GM12878 (cell line): ENCODE measurements around the gene ALDH3B2. TPM values are rescaled to one million over a fixed set of nuclear protein-coding genes. Genes with fewer than 3 reads are reported as not detected.

Experiments used
- ATF2 ChIP-seq: IDR thresholded peaks from 2 replicates; pipeline ENCODE4 v1.6.1; 2012; ENCODE audit warnings: low read length, inconsistent platforms
- CBX3 ChIP-seq: fragments of 200-600 bp; sonication (generic); IDR thresholded peaks from 2 replicates; pipeline ENCODE4 v1.6.1; 2016; ENCODE audit warnings: low read depth, borderline replicate concordance
- CEBPZ ChIP-seq: fragments of 150-350 bp; IDR thresholded peaks from 2 replicates; pipeline ENCODE4 v1.6.1; 2016; ENCODE audit warnings: low read depth, low read length
- FOS ChIP-seq: IDR thresholded peaks from 3 replicates; pipeline ENCODE4 v1.6.1; 2011; ENCODE audit warnings: borderline replicate concordance; ENCODE audit not compliant: insufficient read length; ENCODE audit errors: extremely low read depth
- GATAD2B ChIP-seq: fragments of 450-650 bp; conservative IDR thresholded peaks from 2 replicates; pipeline ENCODE4 v1.6.1; 2017; ENCODE audit warnings: low read depth, mild to moderate bottlenecking, moderate library complexity
- HDAC6 ChIP-seq: fragments of 200-600 bp; sonication (generic); IDR thresholded peaks from one replicate; pipeline ENCODE4 v1.8.0; 2017; ENCODE audit warnings: antibody characterized with exemption; ENCODE audit not compliant: unreplicated experiment
- HDGF ChIP-seq: fragments of 450-650 bp; IDR thresholded peaks from 2 replicates; pipeline ENCODE4 v1.6.1; 2016; ENCODE audit warnings: antibody characterized with exemption
- MYB ChIP-seq: fragments of 150-350 bp; IDR thresholded peaks from 2 replicates; pipeline ENCODE4 v1.6.1; 2014; ENCODE audit warnings: mild to moderate bottlenecking, low read depth, low read length, borderline replicate concordance
- NFYA ChIP-seq: IDR thresholded peaks from 2 replicates; pipeline ENCODE4 v1.6.1; 2011; ENCODE audit warnings: low read depth, mild to moderate bottlenecking, low read length, improper control_type of control experiment, borderline replicate concordance
- NR2C1 ChIP-seq: fragments of 450-650 bp; IDR thresholded peaks from 2 replicates; pipeline ENCODE4 v1.6.1; 2017; ENCODE audit warnings: antibody characterized with exemption, mild to moderate bottlenecking, moderate library complexity
- POLR2A ChIP-seq: IDR thresholded peaks from 2 replicates; pipeline ENCODE4 v1.6.1; 2011; ENCODE audit warnings: low read depth, mild to moderate bottlenecking, low read length
- PRDM15 ChIP-seq: fragments of 450-650 bp; formaldehyde crosslinking; IDR thresholded peaks from 2 replicates; pipeline ENCODE4 v1.4.0; 2020; ENCODE audit warnings: mild to moderate bottlenecking, moderate library complexity
- RELA ChIP-seq: fragments of 450-650 bp; IDR thresholded peaks from 2 replicates; pipeline ENCODE4 v1.8.0; 2014; ENCODE audit warnings: borderline replicate concordance; ENCODE audit not compliant: partially characterized antibody
- SP1 ChIP-seq: IDR thresholded peaks from one replicate; pipeline ENCODE4 v1.6.1; 2011; ENCODE audit warnings: low read depth, low read length
- SREBF1 ChIP-seq: IDR thresholded peaks from 2 replicates; pipeline ENCODE4 v1.6.1; 2012; ENCODE audit warnings: mild to moderate bottlenecking, low read length
- TAF1 ChIP-seq: IDR thresholded peaks from 2 replicates; pipeline ENCODE4 v1.6.1; 2011; ENCODE audit warnings: mild to moderate bottlenecking, low read depth, low read length, borderline replicate concordance
- TCF3 ChIP-seq: IDR thresholded peaks from 2 replicates; pipeline ENCODE4 v1.6.1; 2012; ENCODE audit warnings: low read depth, mild to moderate bottlenecking, low read length, borderline replicate concordance; ENCODE audit not compliant: insufficient read depth
- YBX1 ChIP-seq: fragments of 450-650 bp; IDR thresholded peaks from 2 replicates; pipeline ENCODE4 v1.6.1; 2016; ENCODE audit warnings: antibody characterized with exemption
- YY1 ChIP-seq: IDR thresholded peaks from 2 replicates; pipeline ENCODE4 v1.6.1; 2011; ENCODE audit warnings: low read depth, mild to moderate bottlenecking, low read length
- ZBTB33 ChIP-seq: fragments of 450-650 bp; IDR thresholded peaks from 2 replicates; pipeline ENCODE4 v1.6.1; 2017; ENCODE audit warnings: mild to moderate bottlenecking
- polyA plus RNA-seq, 11 experiments: library from polyadenylated mRNA; depleted of rRNA in 4 of 11; unstranded in 6 of 11; stranded (reverse) in 5 of 11; fragments of >200 nt; fragmentation: Nextera tagmentation in 4 of 11; fragmentation: Illumina TruSeq in 1 of 11; extraction: Ambion mirVana in 4 of 11; extraction: Trizol in 1 of 11; gene quantifications; 1 replicate in 1 of 11; 2 replicates in 10 of 11; pipeline versions ENCODE4 v1.2.1 to v1.2.3, GENCODE V29; 2011 to 2016; ENCODE audit warnings: inconsistent platforms in 2 of 11, missing spikeins in 2 of 11, low read depth in 1 of 11
- total RNA-seq, 4 experiments: library from RNA; depleted of rRNA in 3 of 4; stranded (reverse); fragments of >200 nt in 3 of 4; fragmentation: Illumina TruSeq in 1 of 4; extraction: Trizol in 1 of 4; gene quantifications; 2 replicates each; pipeline versions ENCODE4 v1.2.1 to v1.2.3, GENCODE V29; 2013 to 2021

The ALDH3B2 gene
- total and polyA plus RNA-seq, 10 of the 15 experiments (the other 5 are each of a cell fraction or from before 2014, with no cell fraction given): 0.09 to 0.17 TPM; not detected in 8

- TF ChIP-seq MYB (no peak), PRDM15 (no peak), NFYA (no peak), CBX3 (no peak), NR2C1 (no peak), TCF3 (peak; percentile 63; the same call in 1 of the 2 replicates), SP1 (no peak), HDAC6 (no peak), YY1 (peak; percentile 56; the same call in 1 of the 2 replicates), POLR2A (peak; percentile 43; the same call in 1 of the 2 replicates), ATF2 (no peak), TAF1 (no peak), SREBF1 (no peak), HDGF (0 out of 2 replicates have a peak, but pooled peaks have one; percentile 32), FOS (no peak), ZBTB33 (peak; percentile 92), CEBPZ (no peak), GATAD2B (no peak), YBX1 (no peak), RELA (no peak)
Measured at GRCh38 chr11:67648140-67648795, 26.2 kb downstream of the ALDH3B2 start (continued).
